ENCODE results near the gene CPT1B. TPM values are rescaled to one million over a fixed set of nuclear protein-coding genes. Genes with fewer than 3 reads are reported as not detected.

CPT1B gene
- total RNA-seq, 1 donor from 2014 or later: 89.0 TPM

- Mint-ChIP-seq H3K36me3 (ENCODE audit: low read depth, unreplicated experiment) (peaks cover 5% of the 10 kb centered on the region), H3K27me3 (ENCODE audit: unreplicated experiment) (peaks cover 32% of the 10 kb centered on the region), H3K4me3 (ENCODE audit: unreplicated experiment) (no peak overlapping the region), H3K27ac (ENCODE audit: unreplicated experiment) (no peak overlapping the region), H3K9me3 (ENCODE audit: unreplicated experiment) (no peaks in the 10 kb centered on the region), H3K4me1 (ENCODE audit: unreplicated experiment) (peaks cover 14% of the 10 kb centered on the region)
- DNase-seq (ENCODE audit: low spot score): no peak
- TF ChIP-seq, protein P1, sequence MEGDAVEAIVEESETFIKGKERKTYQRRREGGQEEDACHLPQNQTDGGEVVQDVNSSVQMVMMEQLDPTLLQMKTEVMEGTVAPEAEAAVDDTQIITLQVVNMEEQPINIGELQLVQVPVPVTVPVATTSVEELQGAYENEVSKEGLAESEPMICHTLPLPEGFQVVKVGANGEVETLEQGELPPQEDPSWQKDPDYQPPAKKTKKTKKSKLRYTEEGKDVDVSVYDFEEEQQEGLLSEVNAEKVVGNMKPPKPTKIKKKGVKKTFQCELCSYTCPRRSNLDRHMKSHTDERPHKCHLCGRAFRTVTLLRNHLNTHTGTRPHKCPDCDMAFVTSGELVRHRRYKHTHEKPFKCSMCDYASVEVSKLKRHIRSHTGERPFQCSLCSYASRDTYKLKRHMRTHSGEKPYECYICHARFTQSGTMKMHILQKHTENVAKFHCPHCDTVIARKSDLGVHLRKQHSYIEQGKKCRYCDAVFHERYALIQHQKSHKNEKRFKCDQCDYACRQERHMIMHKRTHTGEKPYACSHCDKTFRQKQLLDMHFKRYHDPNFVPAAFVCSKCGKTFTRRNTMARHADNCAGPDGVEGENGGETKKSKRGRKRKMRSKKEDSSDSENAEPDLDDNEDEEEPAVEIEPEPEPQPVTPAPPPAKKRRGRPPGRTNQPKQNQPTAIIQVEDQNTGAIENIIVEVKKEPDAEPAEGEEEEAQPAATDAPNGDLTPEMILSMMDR (IDR thresholded peaks at IDR 0.05; ENCODE audit: unreplicated experiment): no peak
Observed at GRCh38 chr22:50528682-50529415, 49.4 kb downstream of the CPT1B start.

DNA sequence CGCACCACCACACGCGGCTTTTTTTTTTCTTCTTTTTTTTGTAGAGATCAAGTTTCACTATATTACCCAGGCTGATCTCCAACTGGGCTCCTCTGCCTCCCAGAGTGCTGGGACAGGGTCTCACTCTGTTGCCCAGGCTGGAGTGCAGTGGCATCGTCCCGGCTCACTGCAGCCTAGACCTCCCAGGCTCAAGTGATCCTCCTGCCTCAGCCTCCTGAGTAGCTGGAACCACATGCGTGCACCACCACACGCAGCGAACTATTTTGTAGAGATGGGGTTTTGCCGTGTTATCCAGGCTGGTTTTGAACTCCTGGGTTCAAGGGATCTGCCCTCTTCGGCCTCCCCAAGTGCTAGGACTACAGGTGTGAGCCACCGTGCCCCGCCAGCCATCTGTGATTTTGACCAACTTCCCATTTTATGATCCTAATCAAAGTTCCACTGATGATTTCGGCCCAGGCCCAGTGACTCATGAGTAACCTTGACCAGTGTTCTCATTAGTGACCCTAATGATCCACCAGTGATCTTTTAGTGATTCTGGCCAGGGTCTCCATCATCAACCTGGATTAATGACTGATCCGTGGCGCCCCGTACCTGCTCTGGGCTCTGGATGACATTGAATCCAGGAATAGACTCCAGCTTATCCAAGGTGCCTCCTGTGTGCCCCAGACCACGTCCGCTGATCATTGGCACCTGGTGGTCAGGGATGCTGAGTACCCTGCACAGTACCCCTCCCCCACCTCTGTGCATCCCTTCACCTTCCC, 50.1 kb downstream of the CPT1B start:
- H3K4me3 Mint-ChIP-seq (ENCODE audit: unreplicated experiment): peak overlapping the region; percentile 83
- no peak overlapping the region for H3K27ac Mint-ChIP-seq (ENCODE audit: unreplicated experiment)
- no peak for DNase-seq (ENCODE audit: low spot score)
- H3K9me3 Mint-ChIP-seq (ENCODE audit: unreplicated experiment): no peaks in the 10 kb centered on the region
- peaks cover 37% of the 10 kb centered on the region for H3K27me3 Mint-ChIP-seq (ENCODE audit: unreplicated experiment)
- TF ChIP-seq, protein P1 (IDR thresholded peaks at IDR 0.05; ENCODE audit: unreplicated experiment): no peak
- peaks cover 12% of the 10 kb centered on the region for H3K4me1 Mint-ChIP-seq (ENCODE audit: unreplicated experiment)
- H3K36me3 Mint-ChIP-seq (ENCODE audit: low read depth, unreplicated experiment): peaks cover 5% of the 10 kb centered on the region

DNA sequence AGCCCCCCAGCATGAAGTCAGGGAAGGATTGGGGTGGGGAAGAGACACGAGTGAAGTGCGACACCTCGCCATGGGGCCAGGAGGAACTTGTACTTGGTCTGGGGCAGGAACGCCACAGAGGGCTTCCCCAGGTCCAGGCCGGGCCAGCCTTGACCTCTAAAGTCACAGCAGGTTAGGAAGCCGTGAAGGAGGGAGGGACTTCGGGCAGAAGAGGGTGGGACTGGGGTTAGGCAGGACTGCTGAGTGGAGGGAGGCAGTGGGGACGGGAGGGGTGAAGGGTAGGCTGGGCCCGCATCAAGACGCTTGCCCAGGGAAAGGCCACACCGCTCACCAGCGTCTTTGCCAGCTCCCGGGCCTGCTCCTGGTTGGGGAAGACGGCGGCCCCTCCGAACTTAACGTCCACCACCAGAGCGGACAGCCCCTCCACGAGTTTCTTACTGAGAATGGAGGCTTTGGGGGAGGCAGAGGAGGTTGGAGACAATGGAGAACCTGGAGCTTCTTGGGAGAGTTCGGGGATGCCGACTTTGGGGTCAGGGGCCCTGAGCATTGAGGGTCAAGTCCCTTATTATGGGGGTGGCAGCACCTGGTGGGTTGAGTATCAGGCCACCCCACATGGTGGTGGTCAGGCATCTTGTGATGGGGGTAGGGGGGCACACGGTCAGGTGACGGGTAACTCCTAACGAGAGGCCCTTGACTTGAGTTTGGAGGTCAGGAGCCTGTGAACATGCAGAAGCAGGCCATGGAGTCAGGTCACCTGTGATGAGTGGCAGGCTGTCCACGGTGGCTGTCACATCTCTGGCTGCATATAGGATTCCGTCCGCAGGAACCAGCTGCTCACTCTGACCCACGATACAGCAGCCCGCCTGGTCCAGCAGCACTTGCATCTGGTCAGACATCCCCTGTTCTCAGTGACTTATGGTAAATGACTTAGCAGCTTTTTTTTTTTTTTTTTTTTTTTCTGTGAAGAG, 51.1 kb downstream of the CPT1B start:
- Mint-ChIP-seq H3K9me3 (ENCODE audit: unreplicated experiment) (no peaks in the 10 kb centered on the region), H3K4me3 (ENCODE audit: unreplicated experiment) (peak overlapping the region; percentile 83), H3K27me3 (ENCODE audit: unreplicated experiment) (peaks cover 35% of the 10 kb centered on the region), H3K36me3 (ENCODE audit: low read depth, unreplicated experiment) (peaks cover 5% of the 10 kb centered on the region), H3K4me1 (ENCODE audit: unreplicated experiment) (peaks cover 6% of the 10 kb centered on the region), H3K27ac (ENCODE audit: unreplicated experiment) (peak overlapping the region; percentile 67)
- TF ChIP-seq, protein P1 (IDR thresholded peaks at IDR 0.05; ENCODE audit: unreplicated experiment): no peak
- no peak for DNase-seq (ENCODE audit: low spot score)

DNA sequence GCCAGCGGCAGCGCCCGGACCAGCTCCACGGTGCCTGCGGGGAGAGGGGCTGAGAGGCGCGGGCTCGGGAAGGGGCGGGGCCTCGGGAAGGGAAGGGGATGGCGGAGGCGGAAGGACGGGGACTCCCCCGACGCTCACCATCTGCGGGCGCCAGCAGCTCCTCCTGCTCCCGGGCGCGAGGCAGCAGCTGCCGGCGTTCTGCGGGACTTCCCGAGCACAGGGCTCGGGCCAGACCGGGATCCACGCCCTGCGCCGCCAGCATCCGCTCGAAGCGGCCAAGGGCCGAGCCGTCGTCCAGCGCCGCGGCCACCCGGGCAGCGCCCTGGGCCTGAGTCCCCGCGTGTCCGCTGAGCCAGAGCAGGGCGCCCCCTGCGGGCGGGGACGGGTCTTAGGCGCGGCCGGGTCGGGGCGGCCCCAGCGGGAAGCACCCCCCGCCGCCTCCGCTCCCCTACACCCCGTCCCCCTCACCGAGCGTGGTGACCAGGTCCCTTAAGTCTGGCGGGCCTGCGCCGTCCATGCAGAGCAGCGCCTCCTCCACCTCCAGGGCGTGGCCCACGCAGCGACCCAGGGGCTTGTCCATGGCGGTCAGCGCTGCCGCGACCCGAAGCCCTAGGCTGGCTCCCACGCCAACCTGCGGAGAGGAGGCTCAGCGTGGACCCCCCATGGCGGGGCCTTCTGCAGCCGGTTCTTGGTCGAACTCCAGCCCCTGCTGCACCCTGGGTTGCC, 52.0 kb downstream of the CPT1B start:
- H3K9me3 Mint-ChIP-seq (ENCODE audit: unreplicated experiment): no peaks in the 10 kb centered on the region
- H3K4me3 Mint-ChIP-seq (ENCODE audit: unreplicated experiment): peak overlapping the region; percentile 83
- peaks cover 35% of the 10 kb centered on the region for H3K27me3 Mint-ChIP-seq (ENCODE audit: unreplicated experiment)
- H3K27ac Mint-ChIP-seq (ENCODE audit: unreplicated experiment): no peak overlapping the region
- TF ChIP-seq, protein P1 (IDR thresholded peaks at IDR 0.05; ENCODE audit: unreplicated experiment): peak; percentile 56
- peaks cover 5% of the 10 kb centered on the region for H3K36me3 Mint-ChIP-seq (ENCODE audit: low read depth, unreplicated experiment)
- H3K4me1 Mint-ChIP-seq (ENCODE audit: unreplicated experiment): peaks cover 6% of the 10 kb centered on the region
- peak; percentile 68 for DNase-seq (ENCODE audit: low spot score)
